ENCODE results near the gene ZNF608. TPM values are rescaled to one million over a fixed set of nuclear protein-coding genes. Genes with fewer than 3 reads are reported as not detected.

ZNF608 gene
- total and polyA plus RNA-seq, 4 donors, result 9.5 to 83.2 (median 20.4) TPM

DNA sequence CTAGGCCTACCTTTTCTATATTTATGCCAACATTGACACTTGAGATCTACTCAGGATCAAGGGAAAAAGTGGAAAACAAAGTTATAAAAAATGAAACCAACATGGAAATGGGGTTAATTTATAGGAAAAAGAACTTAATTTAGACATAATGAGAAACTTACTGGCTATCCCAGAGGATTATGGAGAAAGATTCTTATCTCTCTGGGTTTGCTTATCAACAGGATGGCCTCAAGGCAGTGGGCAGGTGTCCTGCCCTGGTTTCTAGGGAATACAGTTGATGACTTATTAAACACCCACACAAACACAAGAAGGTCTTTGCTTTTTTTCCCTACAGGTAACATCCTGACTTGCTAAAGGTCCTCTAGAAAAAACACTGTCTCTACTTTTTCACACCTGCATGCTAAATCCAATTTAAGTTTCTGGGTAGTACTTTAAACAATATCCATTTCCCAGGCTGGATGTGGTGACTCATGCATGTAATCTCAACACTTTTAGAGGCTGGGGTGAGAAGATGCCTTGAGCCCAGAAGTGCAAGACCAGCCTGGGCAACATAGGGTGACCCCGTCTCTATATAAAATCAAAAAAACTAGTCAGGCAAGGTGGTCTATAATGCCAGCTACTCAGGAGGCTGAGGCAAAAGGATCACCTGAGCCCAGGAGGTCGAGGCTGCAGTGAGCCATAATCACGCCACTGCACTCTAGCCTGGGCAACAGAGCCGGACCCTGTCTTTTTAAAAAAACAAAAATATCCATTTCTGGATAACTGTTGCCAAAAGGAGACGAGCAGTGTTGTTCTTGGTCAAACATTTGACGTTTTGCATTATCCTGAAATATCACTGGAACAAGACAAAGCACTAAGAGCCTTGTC is 6.6 kb upstream of the ZNF608 start:
- 90 to 94% methylated on average over 6 of the region's 6 CpGs for WGBS, 2 donors

GRCh38 chr5:124751031-124751430 is 4.6 kb upstream of the ZNF608 start:
- Histone ChIP-seq H3K27ac (ENCODE audit: low read depth in 1 of 2, low read length in 1 of 2) (no peak overlapping the region), H3K27me3 (ENCODE audit: control insufficient read depth in 3 of 3, insufficient read depth in 3 of 3, low read length in 2 of 3) (no peaks in the 10 kb centered on the region), H3K9ac (ENCODE audit: insufficient read depth in 1 of 2, low read length in 2 of 2) (no peak overlapping the region), H3K9me3 (ENCODE audit: control insufficient read depth in 4 of 4, insufficient read depth in 3 of 4, low read length in 3 of 4) (no peaks in the 10 kb centered on the region), H3K4me3 (no peak overlapping the region), H3K36me3 (ENCODE audit: control insufficient read depth in 4 of 4, insufficient read depth in 4 of 4, low read length in 4 of 4) (no peaks in the 10 kb centered on the region), H3K4me1 (ENCODE audit: control insufficient read depth in 5 of 5, insufficient read depth in 5 of 5, low read length in 5 of 5) (peaks cover 0 to 41% (median 1%) of the 10 kb centered on the region in 5 donors)
- ATAC-seq (ENCODE audit: insufficient read depth, low FRiP score) (no peak), DNase-seq (no peak)
- TF ChIP-seq, protein P1, sequence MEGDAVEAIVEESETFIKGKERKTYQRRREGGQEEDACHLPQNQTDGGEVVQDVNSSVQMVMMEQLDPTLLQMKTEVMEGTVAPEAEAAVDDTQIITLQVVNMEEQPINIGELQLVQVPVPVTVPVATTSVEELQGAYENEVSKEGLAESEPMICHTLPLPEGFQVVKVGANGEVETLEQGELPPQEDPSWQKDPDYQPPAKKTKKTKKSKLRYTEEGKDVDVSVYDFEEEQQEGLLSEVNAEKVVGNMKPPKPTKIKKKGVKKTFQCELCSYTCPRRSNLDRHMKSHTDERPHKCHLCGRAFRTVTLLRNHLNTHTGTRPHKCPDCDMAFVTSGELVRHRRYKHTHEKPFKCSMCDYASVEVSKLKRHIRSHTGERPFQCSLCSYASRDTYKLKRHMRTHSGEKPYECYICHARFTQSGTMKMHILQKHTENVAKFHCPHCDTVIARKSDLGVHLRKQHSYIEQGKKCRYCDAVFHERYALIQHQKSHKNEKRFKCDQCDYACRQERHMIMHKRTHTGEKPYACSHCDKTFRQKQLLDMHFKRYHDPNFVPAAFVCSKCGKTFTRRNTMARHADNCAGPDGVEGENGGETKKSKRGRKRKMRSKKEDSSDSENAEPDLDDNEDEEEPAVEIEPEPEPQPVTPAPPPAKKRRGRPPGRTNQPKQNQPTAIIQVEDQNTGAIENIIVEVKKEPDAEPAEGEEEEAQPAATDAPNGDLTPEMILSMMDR (IDR thresholded peaks at IDR 0.05; ENCODE audit: control extremely low read depth, extremely low read depth), result no peak
- WGBS, 2 donors, result 79 to 88% methylated on average over 2 of the region's 2 CpGs

More for the DNA sequence above, 6.6 kb upstream of the ZNF608 start:
- TF ChIP-seq, protein P1 (IDR thresholded peaks at IDR 0.05; ENCODE audit: control extremely low read depth, extremely low read depth), result no peak
- DNase-seq (no peak), ATAC-seq (ENCODE audit: insufficient read depth, low FRiP score) (no peak)
- H3K27ac ChIP-seq (ENCODE audit: low read depth in 1 of 2, low read length in 1 of 2), result no peak overlapping the region
- H3K4me3 ChIP-seq, result no peak overlapping the region
- no peaks in the 10 kb centered on the region for H3K9me3 ChIP-seq (ENCODE audit: control insufficient read depth in 4 of 4, insufficient read depth in 3 of 4, low read length in 3 of 4)
- no peaks in the 10 kb centered on the region for H3K27me3 ChIP-seq (ENCODE audit: control insufficient read depth in 3 of 3, insufficient read depth in 3 of 3, low read length in 2 of 3)
- no peaks in the 10 kb centered on the region for H3K36me3 ChIP-seq (ENCODE audit: control insufficient read depth in 4 of 4, insufficient read depth in 4 of 4, low read length in 4 of 4)
- H3K9ac ChIP-seq (ENCODE audit: insufficient read depth in 1 of 2, low read length in 2 of 2), result no peak overlapping the region
- peaks cover 0 to 41% (median 1%) of the 10 kb centered on the region in 5 donors for H3K4me1 ChIP-seq (ENCODE audit: control insufficient read depth in 5 of 5, insufficient read depth in 5 of 5, low read length in 5 of 5)

- H3K4me1 ChIP-seq (ENCODE audit: control insufficient read depth in 5 of 5, insufficient read depth in 5 of 5, low read length in 5 of 5), result peaks cover 0 to 29% (median 6%) of the 10 kb centered on the region in 5 donors
- TF ChIP-seq, protein P1 (IDR thresholded peaks at IDR 0.05; ENCODE audit: control extremely low read depth, extremely low read depth), result no peak
- DNase-seq (peak; percentile 93 to 98 (median 98)), ATAC-seq (ENCODE audit: insufficient read depth, low FRiP score) (peak; percentile 77)
- H3K27ac ChIP-seq (ENCODE audit: low read depth in 1 of 2, low read length in 1 of 2), result peak overlapping the region; percentile 95 to 97
- H3K27me3 ChIP-seq (ENCODE audit: control insufficient read depth in 3 of 3, insufficient read depth in 3 of 3, low read length in 2 of 3), result no peaks in the 10 kb centered on the region
- H3K36me3 ChIP-seq (ENCODE audit: control insufficient read depth in 4 of 4, insufficient read depth in 4 of 4, low read length in 4 of 4), result no peaks in the 10 kb centered on the region
- H3K9ac ChIP-seq (ENCODE audit: insufficient read depth in 1 of 2, low read length in 2 of 2), result peak overlapping the region; percentile 70 to 96
- peak overlapping the region; percentile 54 for H3K4me3 ChIP-seq
- no peaks in the 10 kb centered on the region for H3K9me3 ChIP-seq (ENCODE audit: control insufficient read depth in 4 of 4, insufficient read depth in 3 of 4, low read length in 3 of 4)
- 6 to 7% methylated on average over 23 to 25 of the region's 25 CpGs for WGBS, 2 donors
Measured at GRCh38 chr5:124748687-124749594, 2.5 kb upstream of the ZNF608 start.
